Left kidney (tissue), 2 donors: ENCODE measurements around the gene KRTAP1-5. TPM values are rescaled to one million over a fixed set of nuclear protein-coding genes. Genes with fewer than 3 reads are reported as not detected.
"Not testable (repeated sequence)": the region's sequence is repeated elsewhere in the genome, so short reads cannot be mapped to it uniquely, and the experiment has no call there.

Experiments used
- DNase-seq: peaks from one replicate; pipeline ENCODE4 v3.0.0-alpha.2; 2013
- polyA plus RNA-seq: library from polyadenylated mRNA; unstranded; fragments of 120-200 nt; gene quantifications from one replicate; pipeline ENCODE4 v1.2.1, GENCODE V29; 2013; ENCODE audit not compliant: insufficient read length

Gene KRTAP1-5
- polyA plus RNA-seq, 1 donor = not detected

DNA sequence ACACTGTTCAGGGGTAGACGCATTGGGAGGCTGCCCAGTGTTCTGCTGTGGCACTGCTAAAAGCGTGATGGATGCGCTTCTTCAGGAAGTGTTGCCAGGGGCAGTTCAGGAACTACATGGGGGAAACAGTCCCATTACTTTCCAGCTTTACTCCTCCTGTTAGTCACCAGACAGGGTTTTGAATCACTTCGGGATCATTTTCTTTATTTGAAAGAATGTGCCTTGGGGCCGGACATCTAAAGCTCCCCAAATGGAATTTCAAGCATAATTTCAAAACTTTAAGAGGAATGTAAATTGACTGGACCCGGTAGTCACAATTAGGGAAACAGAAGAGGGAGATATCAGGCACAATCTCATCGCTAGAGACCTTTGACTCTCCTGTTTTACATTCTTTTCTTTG, 21.4 kb upstream of the KRTAP1-5 start:
- no peak for DNase-seq

DNA sequence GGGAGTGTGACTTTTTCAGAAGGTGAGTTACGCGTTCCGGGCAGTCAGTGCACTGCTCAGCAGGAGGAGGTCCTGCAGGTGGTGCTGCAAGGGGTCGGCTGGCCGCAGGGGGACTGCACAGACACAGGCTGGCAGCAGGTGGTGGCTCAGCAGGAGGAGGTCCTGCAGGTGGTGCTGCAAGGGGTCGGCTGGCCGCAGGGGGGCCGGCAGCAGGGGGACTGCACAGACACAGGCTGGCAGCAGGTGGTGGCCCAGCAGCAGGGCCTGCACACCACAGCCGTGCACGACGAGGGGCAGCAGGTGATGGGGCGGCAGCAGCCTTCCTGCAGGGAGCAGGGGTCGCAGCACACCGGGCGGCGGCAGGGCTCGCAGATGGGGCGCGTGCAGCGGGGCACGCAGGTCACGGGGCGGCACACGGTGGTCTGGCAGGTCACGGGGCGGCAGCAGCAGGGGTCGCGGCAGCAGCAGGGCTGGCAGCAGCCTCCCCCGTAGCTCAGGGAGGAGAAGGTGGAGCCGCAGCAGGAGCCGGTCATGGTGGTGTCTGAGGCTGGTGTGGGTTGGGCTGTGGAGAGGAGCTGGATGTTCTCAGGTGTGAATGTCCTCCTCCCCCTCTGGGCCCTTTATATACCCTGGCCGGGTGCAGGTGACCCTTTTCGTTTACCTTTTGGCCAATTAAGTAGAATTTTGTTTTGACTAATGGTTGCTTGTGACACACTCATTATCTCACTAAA, 19.9 kb upstream of the KRTAP1-5 start, which contains the start of gene KRTAP2-1:
TSS of gene KRTAP2-1 (minus strand) at position 582 of the 731 bp plus-strand sequence. CDS start at position 533, 49 bp downstream.
- DNase-seq = not testable (repeated sequence)

DNA sequence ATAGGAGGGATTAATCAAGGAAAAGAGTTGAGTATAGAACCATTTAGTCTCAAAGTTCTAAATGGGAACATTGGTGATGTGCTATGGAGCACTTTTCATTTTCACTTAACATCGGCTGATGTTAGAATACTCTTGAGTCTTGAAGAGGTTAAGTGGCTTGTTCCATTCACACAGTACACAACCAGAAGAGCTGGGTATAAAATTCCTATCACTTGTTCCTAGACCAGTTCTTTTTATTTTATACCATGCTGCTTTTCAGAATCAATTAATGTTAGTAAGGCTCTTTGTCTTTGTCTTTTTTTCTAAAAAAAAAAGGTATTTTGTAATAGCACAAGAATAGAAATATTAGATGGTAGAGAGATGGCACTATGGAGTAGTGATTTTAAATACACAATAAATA, 15.9 kb upstream of the KRTAP1-5 start:
- no peak for DNase-seq

DNA sequence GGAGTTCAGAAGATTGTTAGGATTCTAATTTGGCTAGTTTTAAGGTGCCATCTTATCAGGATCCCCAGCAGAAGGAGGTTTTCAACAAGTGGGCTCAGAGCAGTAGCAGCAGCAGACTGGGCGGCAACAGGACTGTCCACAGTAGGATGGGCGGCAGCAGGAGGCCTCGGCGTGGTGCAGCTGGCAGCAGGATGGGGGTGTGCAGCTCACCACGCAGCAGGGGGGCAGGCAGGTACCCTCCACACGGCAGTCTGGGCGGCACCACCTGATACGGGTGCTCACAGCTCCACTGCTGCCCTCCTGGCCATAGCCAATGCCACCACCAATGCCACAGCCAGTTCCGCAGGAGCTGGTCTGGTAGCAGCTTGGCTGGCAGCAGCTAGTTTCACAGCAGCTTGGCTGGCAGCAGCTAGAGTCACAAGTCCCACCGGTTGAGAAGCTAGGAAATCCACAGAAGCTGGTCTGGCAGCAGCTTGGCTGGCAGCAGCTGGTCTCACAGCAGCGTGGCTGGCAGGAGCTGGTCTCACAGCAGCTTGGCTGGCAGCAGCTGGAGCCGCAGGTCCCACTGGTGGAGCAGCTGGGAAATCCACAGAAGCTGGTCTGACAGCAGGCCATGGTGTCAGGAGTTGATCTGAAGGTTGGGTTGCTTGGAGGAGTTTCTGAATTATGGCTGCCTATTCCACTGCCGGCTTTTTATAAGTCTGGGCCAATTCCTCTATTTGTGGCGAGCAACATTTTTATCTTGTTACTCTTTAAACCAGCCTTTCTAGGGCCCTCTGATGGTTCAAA, 14.0 kb upstream of the KRTAP1-5 start, which contains the start of gene KRTAP1-1:
TSS of gene KRTAP1-1 (minus strand) at position 668 of the 789 bp plus-strand sequence. CDS start at position 615, 53 bp downstream.
- not testable (repeated sequence) for DNase-seq

DNA sequence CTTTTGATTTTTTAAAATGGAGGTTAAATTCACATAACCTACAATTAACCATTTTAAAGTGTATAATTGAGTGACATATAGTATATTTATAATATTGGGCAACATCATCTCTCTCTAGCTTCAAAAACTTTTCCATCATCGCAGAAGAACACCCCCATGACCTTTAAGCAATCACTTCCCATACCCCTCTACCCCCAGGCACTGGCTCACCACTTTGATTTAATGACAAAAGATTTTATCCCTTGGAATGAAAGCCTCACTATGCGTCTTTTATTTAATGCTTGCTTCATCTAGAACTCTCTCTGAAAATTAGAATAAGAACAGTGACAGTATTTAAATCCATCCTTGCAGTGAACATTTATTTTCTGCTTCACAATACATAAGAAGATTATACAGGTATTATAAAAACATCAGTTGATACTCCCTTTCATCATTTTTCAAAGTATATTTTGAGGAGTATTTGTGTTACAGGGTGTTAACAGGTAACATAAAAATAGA, 10.9 kb upstream of the KRTAP1-5 start:
- DNase-seq = no peak

DNA sequence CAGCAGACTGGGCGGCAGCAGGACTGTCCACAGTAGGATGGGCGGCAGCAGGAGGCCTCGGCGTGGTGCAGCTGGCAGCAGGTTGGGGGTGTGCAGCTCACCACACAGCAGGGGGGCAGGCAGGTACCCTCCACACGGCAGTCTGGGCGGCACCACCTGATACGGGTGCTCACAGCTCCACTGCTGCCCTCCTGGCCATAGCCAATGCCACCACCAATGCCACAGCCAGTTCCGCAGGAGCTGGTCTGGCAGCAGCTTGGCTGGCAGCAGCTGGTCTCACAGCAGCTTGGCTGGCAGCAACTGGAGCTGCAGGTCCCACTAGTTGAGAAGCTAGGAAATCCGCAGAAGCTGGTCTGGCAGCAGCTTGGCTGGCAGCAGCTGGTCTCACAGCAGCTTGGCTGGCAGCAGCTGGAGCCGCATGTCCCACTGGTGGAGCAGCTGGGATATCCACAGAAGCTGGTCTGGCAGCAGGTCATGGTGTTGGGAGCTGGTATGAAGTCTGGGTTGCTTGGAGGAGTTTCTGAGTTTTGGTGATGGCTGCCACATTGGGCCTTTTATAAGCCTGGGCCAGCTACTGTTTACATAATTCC, 7.4 kb upstream of the KRTAP1-5 start, which contains the start of gene KRTAP1-3:
TSS of gene KRTAP1-3 (minus strand) at position 529 of the 590 bp plus-strand sequence. CDS start at position 476, 53 bp downstream.
- not testable (repeated sequence) for DNase-seq

DNA sequence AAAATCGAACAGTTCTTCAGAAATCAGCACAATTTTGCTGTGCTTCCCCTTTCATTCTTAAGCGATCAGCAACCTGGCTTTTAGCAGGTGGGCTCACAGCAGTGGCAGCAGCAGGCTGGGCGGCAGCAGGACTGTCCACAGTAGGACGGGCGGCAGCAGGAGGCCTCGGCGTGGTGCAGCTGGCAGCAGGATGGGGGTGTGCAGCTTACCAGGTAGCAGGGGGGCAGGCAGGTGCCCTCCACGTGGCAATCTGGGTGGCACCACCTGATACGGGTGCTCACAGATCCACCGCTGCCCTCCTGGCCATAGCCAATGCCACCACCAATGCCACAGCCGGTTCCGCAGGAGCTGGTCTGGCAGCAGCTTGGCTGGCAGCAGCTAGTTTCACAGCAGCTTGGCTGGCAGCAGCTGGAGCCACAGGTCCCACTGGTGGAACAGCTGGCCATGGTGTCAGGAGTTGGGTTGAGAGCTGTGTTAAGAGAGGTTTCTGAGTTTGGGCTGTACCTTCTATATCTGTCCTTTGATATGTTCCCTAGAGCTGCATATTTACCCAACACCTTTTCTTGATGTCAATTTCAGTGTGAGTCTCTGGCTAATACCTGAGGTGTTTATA, 2.7 kb upstream of the KRTAP1-5 start, which contains the start of gene KRTAP1-4:
TSS of gene KRTAP1-4 (minus strand) at position 563 of the 613 bp plus-strand sequence. CDS start at position 446, 117 bp downstream.
- no peak for DNase-seq

DNA sequence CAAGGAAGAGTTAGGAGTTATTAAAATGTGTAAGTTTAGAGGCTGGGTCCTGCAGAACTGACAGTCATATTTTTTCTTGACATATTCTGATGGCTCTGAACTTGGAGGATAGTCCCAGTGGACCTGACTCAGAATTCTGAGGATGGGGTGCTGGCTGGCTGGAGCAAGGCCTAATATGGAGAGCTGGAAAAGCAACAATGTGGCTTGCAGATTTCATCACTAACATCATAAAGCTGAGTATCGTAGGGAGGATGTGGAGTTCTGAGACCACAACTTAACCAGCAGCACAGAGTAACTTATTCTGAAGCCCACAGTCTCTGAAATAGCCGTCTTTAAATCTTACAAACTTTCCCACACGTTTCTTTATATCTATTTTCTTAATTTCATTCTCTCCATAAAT, 2.3 kb downstream of the KRTAP1-5 start:
- no peak for DNase-seq

DNA sequence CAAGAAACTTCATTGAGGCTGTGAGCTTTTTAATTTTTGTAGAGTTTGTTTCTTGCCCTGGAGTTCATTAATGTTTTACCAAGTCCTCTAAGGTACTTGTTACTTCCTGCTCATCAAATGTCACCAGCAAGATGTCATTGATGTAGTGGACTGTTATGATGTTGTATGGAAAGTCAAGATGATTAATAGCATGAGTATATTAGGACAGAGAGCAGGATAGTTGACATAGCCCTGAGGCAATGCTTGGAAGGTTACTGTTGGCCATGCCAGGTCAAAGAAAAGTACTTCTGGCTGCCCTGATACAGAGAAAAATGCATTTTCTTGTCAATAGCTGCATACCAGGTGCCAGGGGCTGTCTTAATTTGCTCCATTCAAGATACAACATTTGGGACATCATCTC, 6.7 kb downstream of the KRTAP1-5 start:
- DNase-seq = no peak

DNA sequence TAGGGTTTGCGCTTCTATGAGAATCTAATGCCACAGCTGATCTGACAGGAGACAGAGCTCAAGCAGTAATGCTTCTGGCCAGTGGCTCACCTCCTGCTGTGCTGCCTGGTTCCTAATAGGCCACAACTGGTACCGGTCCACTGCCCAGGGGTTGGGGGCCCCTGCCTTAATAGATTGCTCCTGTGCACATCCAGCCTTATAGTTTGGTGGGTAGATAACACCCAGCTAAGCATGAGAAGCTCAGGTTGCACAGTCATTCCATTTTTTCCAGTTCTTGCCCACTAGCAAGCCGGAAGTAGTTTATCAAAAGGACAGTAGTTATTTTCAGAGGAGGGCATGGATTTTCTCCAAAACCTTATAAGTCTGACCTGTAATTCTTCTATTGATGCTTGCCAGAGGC, 7.6 kb downstream of the KRTAP1-5 start:
- DNase-seq = no peak

DNA sequence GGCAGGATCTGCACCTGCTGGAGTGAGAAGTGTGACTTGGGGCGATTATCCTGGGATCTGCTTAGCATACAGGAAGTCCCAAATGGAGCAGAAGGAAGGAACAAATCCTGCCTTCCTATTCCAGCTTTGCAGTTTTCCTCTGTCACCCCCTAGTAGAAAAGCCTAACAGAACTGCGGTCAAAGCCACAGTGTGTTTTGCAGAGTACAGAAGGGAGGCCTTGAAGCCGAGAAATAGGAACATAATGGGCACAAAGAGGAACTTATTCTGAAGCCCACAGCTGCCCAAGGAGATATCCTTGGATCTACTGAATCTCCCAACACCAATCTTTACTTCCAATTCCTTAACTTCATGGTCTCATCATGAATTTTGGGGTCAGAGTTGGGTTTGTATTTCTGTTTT, 8.5 kb downstream of the KRTAP1-5 start:
- DNase-seq = no peak

DNA sequence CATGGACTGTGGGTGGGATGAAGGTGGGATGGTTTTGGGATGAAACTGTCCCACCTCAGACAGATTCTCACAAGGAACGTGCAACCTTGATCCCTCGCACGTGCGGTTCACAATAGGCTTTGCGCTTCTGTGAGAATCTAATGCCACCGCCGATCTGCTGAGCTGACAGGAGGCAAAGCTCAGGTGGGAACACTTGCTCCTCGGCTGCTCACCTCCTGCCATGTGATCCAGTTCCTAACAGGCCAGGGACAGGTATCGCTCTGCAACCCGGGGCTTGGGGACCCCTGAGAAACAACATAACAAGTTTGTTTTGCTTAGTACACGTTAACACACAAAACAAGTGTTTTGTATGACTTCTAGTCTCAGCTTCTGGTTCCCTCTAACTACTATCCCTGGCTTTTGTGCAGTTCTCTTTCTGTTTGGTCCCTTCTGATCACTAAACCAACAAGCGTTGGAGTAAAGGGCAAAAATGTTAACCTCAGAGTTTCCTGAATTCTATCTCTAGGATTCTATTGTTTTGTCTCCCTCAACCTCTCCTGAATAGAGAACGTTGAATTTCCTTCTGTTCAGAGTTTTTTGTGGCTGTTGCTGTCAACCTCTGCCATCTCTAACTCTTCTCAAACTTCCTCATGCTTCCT, 10.3 kb downstream of the KRTAP1-5 start:
- no peak for DNase-seq

DNA sequence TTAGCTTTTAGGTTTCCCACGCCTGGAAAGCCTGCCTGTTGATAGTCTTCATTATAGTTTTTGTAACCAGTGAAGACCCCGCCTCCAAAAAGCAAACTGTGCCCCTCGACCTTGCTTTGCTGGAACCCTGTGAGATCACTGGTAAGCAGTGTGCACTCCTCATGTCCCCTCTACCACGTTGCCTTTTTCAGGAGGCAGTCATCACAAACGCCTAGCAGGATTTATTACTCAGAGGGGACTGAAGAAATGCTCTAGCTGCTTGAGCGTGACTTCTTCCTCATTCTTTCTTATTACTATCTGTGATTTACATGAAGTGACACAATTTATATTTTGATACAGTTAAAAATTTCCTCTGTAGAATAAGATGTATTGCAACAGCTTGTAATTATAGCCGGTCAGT, 11.6 kb downstream of the KRTAP1-5 start:
- DNase-seq = no peak

DNA sequence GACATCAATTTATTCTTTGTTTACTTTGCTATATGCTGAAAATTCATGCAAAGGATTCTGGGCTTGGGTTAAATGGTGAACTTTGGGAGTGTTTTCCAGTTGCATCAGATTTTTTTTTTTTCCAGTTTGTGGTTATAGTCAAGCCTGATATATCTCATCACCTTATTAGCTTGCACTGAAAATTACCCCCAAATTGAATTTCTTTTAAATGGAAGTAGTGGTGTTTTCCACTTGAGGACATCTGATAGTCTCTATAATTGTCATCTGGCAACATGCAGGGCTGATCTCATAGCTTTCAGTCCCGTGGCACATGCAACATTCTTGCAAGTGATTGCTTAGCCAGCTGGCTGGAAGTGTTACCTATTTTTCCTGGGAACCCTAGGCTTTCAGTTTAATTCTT, 13.4 kb downstream of the KRTAP1-5 start:
- DNase-seq = no peak

DNA sequence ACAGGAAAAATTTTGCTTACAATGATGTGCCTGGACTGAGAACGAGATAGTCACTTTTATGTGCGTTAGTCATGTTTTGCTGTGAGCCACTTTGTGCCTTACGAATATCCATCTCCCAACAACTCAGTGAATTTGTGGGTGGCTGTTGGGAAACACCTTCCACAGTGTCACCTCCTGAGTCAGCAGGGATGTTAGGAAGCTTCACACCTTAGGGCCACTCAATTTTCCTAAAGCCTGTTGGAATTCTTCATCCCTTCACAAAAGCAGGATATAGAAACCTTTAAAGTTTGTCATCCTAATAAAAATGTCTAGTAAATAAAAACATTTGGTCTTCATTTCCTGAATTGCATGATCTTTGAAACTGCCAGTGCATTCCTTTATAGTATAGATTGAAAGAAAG, 13.8 kb downstream of the KRTAP1-5 start:
- no peak for DNase-seq

DNA sequence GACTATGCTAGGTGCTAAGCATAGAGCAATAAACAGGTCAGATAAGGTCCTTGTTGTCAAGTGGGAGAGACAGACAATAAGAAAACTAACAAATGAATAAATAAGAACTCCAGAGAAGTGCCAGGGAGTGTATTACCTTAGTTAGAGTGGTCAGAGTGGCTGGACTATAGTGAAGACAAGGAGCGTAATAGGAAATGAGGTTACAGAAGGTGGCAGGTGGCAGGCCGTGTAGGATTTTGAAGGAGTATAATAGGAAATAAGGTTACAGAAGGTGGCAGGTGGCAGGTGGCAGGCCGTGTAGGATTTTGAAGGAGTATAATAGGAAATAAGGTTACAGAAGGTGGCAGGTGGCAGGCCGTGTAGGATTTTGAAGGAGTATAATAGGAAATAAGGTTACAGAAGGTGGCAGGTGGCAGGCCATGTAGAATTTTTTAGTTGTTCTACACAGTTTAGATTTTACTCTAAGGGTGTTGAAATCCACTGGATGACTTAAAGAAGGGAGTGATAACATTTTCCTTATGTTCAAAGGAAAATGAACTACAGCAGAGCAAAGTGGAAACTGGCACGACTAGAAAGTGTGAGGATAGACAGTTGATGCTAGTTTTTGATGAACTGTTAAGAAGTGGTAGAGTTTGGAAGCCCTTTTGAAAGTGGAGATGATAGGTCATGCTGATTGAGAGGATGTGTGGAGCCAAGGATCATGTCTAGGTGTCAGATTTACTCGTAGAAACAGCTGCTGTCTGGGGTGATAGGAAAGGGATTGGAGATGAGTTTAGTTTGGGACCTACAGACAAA, 14.5 kb downstream of the KRTAP1-5 start:
- no peak for DNase-seq

DNA sequence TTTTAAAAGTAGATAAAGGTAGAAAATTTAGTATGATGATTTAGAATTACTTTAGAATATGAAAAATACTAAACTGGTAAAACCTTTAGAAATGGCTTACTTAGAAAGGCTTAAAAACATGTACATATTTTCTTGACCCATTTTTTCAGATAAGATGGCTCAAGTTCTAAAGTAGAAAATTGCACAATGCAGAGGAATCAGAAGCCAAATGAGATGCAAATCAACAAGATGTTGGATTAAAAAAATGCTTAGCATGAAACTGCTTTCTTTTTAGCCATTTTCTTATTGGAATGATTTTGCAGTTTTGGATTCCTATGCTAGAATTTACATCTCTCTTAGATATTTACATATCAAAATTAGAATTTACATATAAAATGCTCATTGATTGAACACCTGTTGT, 16.6 kb downstream of the KRTAP1-5 start:
- no peak for DNase-seq

DNA sequence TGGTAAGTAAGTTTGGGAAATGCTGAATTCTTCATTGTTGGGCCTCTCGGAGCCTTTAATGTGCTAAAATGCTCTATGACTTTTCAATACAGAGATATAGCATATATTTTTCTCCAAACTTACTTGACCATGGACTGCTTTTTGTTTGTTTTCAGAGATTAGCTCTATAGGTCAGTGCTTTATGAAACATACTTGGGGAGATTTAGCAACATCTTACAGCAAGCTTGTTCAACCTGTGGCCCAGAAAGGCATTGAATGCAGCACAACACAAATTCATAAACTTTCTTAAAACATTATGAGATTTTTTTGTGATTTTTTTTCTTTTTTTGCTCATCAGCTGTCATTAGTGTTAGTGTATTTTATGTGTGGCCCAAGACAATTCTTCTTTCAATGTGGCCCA, 17.1 kb downstream of the KRTAP1-5 start:
- DNase-seq = no peak

DNA sequence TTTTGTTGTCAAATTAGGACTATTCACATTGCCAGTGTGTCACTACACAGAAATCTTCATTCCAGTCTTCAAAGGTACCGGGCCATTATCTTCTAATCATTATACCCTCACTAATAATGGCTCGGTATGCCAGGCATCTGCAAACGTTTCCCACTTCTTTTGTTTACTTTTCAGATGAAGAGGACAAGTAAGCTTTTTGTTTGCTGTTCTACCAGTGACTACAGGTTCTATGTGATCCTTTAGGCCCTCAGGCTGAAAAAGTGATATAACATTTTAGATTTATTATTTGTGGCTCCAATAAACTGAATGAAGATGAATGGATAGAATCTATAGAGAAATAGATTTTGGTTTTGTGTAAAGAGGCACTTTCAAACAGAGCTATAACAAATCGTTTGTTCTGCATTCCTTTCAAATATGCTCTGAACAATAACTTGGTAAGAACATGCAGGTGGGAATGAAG, 17.7 kb downstream of the KRTAP1-5 start:
- no peak for DNase-seq

DNA sequence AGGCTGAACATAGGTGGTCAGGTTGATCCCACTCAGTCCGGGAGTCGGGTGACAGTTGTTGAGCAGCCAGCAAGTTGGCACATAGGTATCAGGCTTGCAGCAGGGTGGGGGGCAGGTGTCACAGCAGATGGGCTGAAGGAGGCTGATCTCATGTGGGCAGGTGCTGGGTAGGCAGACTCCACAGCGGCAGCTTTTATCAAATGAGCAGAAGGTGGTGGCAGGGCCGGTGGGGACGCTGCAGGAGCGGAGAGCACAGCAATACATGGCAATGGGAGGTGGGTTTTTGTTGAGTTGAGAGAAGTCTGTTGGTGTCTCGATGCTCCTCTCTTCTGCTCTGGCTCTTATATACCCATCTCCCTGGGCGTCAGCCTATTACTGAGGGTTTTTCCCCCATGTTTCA, 18.2 kb downstream of the KRTAP1-5 start, which contains the start of gene KRTAP3-1:
TSS of gene KRTAP3-1 (minus strand) at position 318 of the 400 bp plus-strand sequence. CDS start at position 264, 54 bp downstream.
- no peak for DNase-seq
